CD4-positive, alpha-beta T cell treated with Interleukin-17A for 1 hour (primary cell): Measurements from ENCODE around the gene ORM2.

Experiments used
- DNase-seq: peaks from one replicate; pipeline ENCODE4 v3.0.0-alpha.2; 2020

ORM2 gene

GRCh38 chr9:114371973-114372917 lies 42.6 kb downstream of the ORM2 start:
- DNase-seq = peak; percentile 74

DNA sequence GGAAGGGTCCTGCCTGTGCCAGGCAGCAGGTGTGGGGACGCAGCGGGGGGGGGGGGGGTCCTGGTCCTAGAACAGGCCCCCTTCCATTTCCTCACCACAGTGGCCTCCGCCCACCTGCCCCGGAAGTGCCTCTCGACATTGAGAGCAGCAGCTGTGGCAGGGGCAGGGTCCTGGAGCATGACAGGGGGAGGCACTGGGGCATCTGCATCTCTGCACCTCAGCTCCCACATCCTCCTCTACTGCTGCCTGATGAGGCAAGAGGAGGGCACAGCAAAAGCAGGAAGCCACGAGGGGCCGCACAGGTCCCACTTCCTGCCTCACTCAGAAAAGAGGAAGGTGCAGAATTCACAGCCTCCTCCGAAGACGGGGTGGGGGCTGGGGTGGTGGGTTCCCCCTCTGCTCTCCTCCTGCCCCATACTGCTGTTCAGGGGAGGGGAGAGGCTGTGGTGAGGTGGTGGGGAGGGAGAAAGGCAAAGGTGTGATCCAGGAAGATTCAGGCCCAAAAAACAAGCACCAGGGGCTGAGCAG lies 43.3 kb downstream of the ORM2 start:
- DNase-seq = peak; percentile 91

DNA sequence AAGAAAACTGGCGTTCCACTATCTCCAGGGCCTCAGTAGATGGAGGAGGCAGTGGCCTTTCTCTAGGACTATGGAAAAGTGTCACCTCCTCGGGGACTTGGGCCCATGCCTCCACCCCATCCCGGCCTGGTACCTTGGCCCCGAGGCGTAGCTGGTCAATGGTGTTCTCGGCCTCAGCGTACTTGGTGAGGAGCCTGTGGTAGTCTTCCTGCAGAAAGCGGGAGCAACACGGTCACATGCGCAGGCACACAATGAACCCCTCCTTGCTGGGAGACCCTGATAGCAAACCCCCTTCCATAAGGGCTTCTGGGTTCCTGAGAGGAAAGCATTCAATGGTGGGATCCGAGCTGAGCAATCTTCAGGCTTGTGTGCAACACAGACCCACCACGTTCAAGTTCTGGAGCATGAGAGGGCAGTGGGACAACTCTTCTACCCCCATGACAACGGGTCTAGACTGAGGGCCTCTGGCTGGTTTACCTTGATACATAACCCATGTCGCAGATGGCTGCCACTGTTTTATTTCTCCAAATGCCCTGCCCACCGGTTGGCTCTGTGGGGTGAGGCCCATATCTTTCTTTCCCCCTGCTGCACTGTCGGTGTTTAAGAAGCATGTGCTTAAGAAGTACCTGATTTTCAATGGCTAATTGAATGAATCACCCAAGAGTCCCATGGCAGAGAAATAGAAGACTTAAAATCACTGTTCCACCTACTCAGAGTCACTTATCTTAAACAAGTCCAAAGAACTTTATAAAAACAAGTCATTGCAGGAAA lies 44.5 kb downstream of the ORM2 start:
- peak; percentile 22 for DNase-seq

DNA sequence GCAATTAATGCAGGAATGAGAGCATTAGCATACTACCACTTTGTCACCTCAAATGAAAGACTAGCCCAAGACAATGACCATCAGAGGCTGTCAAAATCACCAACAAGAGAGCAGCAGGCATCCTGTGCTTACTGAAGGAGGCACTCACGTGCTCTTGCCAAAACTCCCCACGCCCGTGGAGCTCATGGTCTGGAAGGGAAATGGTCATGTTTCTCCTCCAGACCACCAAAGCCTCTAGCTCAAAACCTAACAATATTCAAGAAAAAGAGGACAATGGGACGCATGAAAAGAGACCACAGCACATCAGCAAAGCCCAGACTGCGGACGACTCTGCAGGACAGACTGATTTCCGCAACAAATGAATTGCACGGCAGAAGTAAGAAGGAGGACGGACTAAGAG lies 45.3 kb downstream of the ORM2 start:
- no peak for DNase-seq

- DNase-seq = peak; percentile 31
Observed at GRCh38 chr9:114375386-114376175, 45.9 kb downstream of the ORM2 start.

GRCh38 chr9:114376586-114377445 lies 47.1 kb downstream of the ORM2 start:
- DNase-seq = no peak

- DNase-seq = no peak
Observed at GRCh38 chr9:114378016-114378415, 48.3 kb downstream of the ORM2 start.

GRCh38 chr9:114378883-114379282 lies 49.2 kb downstream of the ORM2 start:
- no peak for DNase-seq
